Stimulated activated CD4-positive, alpha-beta T cell treated with anti-CD3 and anti-CD28 coated beads, Interleukin-2, amount 100 ng/mL, for 4 hours (primary cell): ENCODE measurements around the gene RAB11FIP3.

Source experiments
- DNase-seq: peaks from one replicate; pipeline ENCODE4 v3.0.0-alpha.2; 2020; ENCODE audit warnings: low read depth

Gene RAB11FIP3

DNA sequence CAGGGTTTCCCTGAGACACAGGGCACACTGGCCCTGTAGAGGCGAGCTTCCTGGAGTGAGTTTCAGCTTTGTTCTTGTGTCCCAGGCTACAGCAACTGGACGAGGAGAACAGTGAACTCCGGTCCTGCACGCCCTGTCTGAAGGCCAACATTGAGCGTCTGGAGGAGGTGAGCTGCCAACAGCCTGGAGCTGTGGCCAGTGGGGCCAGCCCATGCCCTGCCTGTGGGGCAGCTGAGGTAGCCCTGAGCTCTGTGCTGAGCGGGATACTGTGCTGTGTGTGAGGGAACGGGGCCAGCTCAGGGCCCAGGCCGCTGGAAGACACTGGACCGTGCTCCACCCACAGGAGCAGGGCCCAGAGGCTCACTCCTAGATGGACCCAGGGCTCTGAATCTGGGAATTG, 93.4 kb downstream of the RAB11FIP3 start:
- DNase-seq, result no peak

DNA sequence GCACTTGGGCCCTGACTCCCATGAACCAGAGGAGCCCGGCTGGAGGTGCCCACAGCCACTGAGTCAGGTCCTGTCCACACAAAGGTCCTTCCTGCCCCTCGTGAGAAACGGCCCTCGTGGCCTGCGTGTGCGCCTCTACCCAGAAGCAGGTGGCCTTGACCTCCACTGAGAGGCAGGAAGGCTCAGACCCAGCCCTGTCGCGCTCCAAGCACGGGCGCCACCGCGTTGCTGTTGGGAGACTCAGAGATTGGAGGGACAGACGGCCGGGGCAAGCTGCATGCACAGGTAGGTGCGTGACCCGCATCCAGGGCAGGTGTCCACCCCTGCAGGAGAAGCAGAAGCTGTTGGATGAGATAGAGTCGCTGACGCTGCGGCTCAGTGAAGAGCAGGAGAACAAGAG, 94.0 kb downstream of the RAB11FIP3 start:
- DNase-seq, result no peak

DNA sequence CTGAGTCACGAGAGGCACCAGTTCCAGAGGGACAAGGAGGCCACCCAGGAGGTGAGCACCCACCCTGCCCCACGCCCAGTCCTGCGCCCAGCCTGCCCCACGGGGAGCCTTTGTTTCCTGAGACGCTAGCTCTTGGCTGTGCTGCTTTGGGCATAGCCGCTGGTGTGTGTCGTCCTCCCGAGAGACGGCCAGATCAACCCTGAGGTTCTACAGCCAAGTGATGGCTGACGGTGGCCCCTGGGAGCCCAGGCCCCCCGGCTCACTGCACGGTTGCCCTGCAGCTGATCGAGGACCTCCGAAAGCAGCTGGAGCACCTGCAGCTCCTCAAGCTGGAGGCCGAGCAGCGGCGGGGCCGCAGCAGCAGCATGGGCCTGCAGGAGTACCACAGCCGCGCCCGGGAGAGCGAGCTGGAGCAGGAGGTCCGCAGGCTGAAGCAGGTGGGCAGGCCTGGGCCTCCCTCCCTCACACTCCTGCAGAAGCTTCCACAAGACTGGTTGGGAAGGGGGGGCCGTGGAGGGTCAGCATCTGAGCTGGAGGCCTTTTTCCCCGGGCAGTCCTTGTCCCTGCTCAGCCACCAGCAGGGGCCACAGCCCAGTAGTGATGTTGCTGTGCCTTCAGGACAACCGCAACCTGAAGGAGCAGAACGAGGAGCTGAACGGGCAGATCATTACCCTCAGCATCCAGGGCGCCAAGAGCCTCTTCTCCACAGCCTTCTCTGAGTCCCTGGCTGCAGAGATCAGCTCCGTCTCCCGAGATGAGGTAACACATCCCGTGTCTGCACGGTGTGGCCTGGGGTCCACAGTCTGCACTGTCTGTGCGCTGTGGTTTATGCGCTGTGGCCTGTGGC, 94.6 kb downstream of the RAB11FIP3 start:
- no peak for DNase-seq

DNA sequence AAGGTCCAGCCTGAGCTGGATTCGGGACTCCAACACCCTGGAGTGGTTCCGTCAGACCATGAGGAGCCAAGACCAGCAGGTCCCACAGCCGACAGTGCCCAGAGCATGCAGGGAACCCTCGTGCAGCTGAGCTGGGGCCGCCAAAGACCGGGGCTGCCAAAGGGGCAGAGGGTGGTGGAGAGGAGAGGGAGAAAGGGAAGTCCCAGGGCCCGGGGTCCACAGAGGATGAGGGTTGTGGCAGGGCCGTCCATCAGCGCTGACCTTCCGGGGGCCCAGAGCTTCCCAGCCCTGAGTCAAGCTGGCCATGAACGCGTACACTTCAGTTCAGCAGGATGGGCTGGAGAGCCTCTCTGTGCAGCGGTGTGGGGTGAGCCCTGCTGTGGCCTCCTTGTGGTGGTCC, 95.4 kb downstream of the RAB11FIP3 start:
- DNase-seq, result no peak

DNA sequence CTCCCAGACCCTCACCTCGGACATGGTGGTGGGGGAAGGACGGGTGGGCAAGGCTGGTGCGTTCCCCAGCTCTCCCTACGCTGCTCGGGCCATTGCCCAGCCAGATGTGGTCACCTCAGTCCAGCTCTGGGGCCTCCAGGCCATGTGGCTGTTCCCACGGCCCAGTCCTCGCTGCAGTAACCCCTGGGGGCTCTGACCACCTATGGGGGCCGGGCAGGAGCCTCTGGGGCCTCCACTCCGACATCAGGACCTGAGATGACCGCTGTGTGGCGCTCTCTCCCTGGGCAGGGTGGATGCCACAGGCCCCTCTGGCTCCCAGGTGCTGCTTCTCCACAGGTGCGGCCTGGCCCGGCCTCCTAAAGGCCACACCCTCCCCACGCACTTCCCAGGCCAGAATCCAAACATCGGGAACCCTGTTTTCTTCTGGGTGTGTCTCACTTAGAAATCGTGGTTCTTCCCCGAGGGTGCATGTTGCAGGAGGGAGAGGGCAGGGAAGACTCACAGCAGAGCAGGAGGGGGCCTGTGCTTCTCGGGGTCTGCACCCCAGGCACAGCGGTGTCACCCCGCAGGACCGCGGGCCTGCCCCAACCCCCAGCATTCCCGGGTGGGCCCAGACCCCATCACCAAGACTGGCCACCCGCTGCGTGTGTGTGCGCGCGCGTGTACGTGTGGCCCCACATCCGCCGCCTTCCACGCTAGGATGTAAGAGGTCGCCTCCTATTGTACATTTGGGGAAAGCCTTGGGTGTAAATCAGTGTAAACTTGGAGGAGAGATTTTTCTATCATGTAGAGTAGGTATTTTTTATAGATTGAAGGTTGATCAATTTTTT, 96.1 kb downstream of the RAB11FIP3 start:
- DNase-seq, result no peak

DNA sequence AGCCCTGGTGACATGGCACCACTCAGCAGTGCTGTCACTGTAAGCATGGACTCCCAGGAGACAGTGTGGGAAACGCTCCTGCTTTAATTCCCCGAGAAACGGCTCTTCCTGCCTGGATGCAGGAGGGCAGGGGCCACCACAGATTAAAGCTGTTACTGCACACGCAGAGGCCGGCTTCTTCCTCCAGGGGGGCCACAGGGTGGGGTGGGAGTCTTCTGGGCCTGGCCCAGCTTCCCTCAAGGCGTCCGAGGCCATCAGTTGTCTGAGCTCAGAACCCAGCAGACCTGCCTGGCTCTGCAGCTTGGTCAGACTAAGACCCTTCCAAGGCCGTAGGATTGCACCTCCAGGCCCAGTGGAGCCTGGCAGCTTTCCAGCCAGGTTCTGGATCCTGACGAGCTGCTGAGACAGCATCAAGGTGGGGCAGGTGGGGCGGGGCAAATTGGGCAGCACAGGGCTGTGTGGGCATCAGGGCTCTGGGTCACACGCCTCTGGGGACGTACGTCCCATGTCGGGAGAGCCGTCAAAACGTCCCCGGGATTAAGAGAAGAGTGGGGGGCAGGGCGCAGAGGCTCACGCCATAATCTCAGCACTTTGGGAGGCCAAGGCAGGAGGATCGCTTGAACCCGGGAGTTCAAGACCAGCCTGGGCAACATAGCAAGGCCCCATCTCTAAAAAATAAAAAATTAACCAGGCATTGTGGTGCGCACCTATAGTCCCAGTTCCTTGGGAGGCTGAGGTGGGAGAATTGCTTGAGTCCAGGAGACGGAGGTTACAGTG, 97.1 kb downstream of the RAB11FIP3 start:
- no peak for DNase-seq

DNA sequence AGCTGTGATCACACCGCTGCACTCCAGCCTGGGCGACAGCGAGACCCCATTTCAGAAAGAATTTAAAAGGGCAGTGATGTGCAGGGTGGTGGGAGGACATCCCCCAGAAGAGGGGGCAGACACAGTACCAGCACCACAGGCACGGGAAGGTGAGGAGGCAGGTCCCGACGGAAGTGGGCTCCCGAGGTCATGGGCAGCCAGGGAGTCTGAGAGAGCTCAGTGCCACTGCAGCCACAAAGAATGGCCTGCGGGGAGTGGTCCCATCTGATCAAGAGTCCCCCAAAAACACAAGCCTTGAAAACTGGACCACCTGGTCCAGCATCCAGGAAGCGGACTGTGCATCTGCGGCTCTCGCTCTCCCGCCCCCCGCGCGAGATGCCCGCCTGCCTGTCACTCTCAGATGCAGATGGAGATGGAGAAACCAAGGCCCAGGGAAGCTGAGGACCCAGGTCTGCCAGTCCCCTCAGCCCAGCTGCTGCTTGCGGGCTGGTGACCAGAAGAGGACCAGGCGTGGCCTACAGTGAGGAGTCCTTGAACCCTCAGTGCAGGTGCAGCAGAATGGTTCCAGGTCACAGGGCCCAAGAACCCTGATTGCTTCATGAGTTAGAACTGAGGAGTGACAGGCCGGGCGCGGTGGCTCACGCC, 97.8 kb downstream of the RAB11FIP3 start:
- no peak for DNase-seq

DNA sequence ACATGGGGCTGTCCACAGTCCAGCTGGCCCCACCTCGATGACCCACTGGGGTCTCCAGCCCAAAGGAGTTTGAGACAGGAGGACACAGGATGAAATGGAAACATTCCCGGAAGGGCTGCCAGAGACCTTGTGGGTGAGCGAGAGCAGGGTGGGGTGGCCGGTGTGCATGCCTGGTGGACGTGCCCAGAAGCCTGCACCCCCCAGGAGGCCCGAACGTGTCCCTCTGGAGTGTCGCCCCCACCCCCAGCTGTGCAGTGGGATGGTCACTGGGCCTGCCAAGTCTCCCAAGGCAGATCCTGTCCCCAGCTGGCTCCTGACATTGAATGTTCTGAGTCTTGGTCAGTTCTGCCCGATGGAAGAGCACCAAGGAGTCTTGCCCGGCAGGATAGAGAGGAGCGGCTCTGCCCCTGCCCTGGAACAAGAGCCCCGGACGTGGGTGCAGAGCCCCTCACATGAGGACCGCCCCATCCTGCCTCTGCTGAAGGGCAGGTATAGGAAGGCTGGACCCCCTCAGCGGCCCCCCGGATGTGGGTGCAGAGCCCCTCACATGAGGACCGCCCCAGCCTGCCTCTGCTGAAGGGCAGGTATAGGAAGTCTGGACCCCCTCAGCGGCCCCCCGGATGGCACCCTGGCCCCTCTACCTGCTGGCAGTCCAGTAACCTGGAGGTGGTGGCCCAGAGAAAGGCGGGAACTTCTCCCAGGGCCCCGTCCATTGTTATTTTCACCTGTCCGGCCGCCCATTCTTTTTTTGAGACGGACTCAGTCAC, 99.0 kb downstream of the RAB11FIP3 start:
- DNase-seq, result no peak

DNA sequence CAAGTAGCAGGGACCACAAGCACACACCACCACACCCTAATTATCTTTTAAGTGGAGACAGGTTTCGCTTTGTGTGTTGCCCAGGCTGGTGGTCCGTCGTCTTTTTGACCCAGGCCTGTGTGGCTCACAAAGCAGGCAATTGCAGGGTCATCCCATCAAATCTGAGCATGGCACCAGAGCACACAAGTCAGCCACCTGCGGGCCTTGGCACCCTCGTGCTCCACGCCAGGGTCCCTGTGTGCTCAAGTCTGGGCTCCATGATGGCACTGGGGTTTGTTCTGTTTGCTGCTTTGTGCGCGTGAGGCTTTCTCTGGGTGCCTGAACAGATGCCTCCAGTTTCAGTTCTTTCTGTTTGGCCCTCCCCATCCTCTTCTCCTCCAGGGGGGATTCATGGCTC, 99.7 kb downstream of the RAB11FIP3 start:
- no peak for DNase-seq

DNA sequence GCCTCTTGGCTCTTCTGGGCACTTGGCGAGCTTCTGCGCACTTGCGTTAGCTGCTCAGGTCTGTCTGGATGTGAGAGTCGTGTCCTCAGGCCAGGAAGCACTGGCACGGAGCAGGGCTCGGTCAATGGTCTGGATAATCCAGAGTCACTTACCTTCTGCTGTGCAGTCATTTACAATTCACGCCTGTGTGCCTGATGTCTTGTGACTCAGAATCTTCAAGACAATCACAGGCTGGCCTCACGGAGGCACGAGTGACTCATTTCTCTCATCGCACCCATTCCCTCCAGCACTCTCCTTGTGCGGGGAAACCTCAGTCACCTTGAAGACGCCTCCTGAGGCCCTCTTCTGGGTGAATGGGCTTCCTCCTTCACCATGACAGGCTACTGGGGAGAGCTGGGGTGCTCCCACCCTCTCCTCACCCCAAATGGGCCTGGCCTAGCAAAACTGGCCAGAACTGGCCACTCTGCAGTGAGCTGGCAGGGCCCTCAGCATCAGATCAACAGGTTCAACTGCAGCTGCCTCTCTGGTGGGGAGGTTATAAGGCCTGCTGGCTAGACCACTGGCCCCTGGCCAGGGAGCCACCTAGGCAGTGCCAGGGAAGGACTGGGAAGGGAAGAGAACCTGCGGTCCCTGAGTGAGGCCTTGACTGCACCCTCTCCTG, 100.2 kb downstream of the RAB11FIP3 start:
- peak; percentile 76 for DNase-seq

DNA sequence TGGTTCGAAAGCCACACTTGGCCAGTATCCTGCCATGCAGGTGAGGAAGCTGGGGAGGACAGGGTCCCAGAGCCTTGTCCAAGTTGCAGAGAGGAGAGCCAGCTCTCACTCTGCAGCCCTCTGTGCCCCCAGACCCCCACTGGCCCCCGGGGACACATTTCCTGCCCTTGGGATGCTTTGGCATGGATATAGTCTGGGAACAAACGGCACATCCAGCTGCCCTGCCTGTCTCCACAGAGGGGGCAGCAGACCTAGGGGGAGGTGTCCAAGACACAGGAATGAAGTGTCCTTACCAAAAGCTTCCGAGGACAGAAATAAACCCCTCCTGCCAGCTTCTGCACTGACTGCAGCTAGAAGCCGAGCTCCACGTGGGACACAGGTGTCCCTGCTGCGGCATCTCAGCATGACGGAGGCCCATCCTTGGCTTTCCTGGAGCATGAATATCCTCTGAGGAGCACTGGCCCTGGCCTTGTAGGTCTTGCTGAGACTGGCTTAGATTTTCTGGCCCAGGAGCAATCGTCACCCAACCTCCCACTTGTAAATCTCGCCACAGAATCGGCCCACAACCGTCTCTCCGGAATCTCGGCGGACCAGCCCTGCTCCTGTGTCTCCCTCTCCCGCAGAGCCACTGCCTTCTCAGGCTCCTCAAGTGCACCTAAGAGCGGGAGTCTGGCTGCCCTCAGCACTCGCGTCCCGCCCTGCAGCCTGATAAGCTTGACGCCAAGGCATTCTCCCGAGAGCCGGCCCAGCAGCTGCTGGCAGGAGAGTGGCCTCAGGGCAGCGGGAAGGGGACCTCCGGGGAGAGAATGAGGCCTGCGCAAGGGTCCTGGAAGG, 100.9 kb downstream of the RAB11FIP3 start:
- no peak for DNase-seq

DNA sequence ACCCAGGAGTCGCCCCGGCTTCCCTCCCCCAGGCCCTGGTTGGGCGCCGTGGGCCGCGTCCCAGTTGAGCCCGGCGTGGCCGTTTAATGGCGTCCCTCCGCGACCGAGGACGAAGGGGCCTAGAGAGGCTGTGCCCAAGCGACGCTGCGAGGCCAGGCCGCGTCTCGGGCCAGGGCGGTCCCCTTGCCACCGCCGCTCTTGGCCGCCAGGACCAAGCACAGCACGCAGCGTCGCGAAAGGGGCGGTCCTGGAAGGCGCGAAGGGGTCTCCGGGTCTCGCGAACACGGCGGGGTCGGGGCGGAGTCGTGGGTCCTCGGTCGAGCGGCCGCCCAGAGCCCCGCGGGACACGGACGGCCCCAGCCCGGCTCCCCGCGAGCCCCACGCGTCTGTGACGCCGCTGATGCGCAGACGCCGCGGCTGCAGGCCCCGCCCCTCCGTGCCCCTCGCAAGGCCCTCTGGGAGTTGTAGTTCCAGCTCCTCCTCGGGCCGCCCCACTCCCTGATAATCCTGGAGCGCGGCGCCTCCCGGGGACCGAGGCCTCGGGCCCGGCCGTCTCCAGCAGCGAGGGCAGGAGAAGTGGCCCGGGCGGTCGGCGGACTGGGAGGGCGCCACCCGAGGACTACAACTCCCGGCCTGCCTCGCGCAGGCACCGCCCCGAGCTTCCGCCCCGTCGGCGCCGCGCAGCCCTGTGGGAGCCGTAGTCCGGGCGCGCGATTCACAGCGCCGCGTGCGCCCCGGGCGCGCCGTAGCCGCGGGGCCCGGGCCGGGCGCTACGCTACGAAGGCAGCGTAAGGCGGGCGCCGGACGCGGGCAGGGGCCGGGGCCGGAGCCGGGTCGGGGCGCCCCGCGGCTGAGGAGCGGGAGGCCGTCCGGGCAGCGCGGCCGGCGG, 101.8 kb downstream of the RAB11FIP3 start, which contains the start of gene CAPN15:
TSS of gene CAPN15 (plus strand) at position 698 of the 889 bp plus-strand sequence. CDS start 19,127 bp downstream, outside the sequence.
- peak; percentile 77 for DNase-seq

DNA sequence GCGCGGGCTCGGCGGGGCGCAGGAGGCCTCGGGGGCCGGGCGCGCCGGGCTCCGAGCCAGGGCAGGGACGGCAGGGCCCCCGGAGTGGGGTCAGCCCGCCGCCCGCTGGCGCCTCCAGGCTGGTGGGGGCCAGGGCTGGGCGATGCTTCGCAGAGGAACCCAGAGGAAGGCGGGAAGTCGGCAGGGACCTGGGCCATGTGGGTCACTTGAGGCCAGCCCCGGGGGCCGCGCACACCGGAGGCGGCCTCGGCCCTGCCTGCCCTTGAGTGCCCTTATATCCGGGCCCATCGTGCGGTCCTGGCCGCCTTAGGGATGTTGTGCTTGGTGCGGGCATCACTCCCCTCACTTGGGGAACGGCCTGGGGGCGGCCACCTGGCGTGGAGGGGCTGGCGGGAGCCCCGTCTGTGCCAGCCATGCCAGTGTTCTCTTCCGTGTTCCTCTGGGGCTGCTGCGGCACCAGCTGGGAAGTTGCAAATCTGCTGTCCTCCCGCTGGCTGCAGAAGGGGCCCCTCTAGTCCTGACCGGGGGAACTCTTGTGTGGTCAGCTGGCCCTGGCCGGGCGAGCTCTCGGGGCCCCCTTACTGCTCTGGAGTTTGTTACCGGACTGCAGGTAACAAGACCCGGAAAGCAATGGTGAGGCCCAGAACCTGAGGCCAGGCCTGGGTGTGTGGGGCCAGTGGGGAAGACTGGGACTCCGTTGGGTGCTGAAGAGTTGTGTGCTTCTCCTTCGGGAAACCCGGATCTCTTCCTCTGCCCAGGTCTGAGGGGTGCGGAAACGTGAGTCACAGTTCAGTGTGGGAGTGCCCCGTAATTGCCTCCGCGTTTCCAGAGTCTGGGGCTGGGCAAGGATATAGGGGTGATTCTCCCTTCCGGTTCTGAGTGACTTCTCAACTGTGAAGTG, 102.9 kb downstream of the RAB11FIP3 start:
- peak; percentile 27 for DNase-seq

DNA sequence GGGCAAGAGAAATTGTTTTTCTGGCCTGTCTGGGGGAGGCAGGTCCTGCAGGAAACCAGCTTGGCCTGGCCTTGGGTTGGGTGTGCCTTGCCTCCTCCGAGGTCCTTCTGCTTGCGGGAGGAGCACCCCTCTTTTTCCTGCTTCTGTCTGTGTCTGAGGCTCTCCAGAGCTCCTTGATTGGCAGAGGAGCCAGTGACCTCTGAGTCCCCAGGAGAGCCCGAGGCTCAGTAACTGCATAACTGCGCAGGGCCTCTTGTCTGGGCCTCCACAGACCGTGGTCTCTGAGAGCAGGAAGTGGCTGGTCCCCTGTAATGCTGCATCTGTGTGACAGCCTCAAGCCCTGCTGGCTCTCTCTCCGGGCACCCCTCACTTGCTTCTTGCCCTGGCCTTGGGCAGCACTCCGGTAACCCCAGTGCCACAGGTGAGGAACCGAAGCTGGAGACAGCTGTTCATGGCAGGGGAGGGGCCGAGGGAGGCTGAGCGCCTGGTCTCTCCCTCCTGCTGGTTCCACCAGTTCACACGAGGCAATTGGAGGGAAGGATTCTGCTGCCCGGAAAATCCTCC, 103.6 kb downstream of the RAB11FIP3 start:
- no peak for DNase-seq

DNA sequence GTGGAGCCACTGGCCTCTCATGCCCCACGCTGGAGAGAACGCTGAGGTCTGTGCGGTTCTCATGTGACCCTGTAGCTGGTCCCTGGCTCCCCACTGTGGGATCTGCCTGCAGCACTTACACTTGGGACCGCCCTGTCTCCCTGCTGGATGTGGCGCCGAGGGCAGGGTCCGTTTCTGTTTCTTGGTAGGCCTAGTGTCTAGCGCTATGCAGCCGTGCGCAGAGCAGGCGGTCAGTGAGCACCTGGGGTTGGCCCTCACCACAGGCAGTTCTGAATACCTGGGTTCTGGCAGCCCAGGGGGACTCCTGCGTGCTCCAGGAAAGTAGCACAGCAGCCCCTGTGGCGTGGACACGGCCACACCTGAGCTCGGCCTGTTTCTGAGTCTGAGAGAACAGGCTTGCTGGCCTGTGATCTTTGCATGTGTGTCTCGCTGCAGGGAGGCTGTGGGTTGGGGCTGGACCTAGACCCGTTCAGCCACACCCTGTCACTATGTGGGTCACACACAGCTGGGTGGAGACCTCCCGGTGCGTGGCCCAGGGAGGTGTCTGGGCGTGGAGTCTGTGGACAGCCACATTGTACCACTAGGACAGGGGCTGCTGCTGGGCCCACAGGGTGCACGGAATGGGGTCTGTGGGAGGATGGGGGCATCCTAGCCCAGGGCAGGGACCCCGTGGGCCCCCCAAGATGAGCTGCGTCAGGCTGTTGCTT, 104.8 kb downstream of the RAB11FIP3 start:
- DNase-seq, result no peak

DNA sequence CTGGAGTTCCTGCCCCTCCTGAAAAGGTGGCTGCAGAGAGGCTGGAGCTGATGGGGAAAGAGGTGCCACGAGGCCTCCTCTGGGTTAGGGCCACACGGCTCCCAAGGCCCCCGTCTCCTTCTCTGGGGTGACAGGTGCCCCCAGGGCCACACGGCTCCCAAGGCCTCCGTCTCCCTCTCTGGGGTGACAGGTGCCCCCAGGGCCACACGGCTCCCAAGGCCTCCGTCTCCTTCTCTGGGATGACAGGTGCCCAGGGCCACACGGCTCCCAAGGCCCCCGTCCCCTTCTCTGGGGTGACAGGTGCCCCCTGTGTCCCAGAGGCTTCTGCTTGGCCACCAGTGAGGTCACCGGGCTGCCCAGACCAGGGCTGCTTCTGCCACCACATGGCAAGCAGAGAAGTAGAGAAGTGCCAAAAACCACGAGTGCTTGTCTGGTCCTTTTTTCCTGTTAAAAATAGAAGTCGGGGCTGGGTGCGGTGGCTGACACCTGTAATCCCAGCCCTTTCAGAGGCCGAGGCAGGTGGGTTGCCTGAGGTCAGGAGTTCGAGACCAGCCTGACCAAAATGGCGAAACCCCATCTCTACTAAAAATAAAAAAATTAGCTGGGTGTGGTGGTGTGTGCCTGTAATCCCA, 106.2 kb downstream of the RAB11FIP3 start:
- DNase-seq, result no peak
